DMS153 treated with DMSO at 0.1 percent for 48 hours (cell line): ENCODE data around the gene ASPSCR1.
A peak's percentile ranks its signal among the peaks of the same experiment; 100 is the strongest.
"Not testable (repeated sequence)": the region's sequence is repeated elsewhere in the genome, so short reads cannot be mapped to it uniquely, and the experiment has no call there.

Source experiments
- DNase-seq: peaks from one replicate; lab custom pipeline; 2025; ENCODE audit not compliant: unreplicated experiment; lab: John Stamatoyannopoulos, UW

ASPSCR1 gene

GRCh38 chr17:82037092-82037888, 59.9 kb downstream of the ASPSCR1 start, which contains the start of gene DCXR:
TSS of gene DCXR (minus strand) at chr17:82037697. CDS start at chr17:82037682, 15 bp downstream.
- peak; percentile 92 for DNase-seq

- no peak for DNase-seq
Observed at GRCh38 chr17:82037889-82038195, 60.4 kb downstream of the ASPSCR1 start.

DNA sequence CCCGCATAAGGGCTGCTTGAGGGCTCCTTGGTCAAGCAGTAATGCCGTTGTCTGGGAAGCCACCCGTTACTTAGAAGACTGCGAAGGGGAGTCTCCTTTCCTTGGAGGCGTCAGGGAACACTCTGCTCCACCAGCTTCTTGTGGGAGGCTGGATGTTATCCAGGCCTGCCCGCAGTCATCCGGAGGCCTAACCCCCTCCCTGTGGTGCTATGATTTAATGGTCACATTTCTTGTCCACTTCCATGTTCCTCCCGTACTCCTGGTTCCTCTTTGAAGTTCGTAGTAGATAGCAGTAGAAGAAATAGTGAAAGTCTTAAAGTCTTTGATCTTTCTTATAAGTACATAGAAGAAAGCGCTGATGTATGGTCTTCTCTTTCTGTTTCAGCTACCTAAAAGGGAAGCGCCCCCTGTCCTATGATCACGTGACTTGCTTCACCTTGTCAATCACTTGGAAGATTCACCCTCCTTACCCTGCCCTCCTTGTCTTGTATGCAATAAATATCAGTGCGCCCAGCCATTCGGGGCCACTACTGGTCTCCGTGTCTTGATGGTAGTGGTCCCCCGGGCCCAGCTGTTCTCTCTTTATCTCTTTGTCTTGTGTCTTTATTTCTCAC, 61.5 kb downstream of the ASPSCR1 start:
- not testable (repeated sequence) for DNase-seq

DNA sequence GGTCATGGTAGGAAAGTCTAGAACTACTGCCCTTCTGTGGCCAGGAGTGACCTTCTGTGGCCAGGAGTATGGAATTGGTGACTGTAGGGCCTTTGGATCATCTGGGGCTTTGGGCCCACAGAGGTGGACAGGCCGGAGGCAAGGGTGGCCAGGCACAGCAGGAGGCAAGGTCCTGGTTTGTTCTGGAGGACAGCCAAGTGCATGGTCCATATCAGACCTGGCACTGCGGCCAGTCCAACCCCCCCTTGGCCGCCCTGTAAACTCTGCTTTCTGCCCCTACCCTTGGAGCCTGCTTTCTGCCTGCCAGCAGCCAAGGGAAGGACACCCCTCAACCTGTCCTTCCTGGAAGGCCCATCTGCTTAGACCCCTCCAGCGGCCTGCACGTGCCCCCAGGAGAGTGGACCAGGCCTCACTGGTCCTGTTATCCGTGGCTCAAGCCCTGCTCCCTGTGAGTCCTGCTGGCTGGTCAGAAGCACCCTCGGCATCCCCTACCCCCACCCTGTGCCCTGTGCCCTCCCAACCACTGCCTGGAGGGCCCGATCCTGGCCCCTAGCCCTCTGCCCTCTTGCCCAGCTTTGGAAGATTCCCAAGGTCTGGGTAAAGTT, 62.4 kb downstream of the ASPSCR1 start:
- DNase-seq, result no peak

- no peak for DNase-seq
Observed at GRCh38 chr17:82041144-82041814, 63.9 kb downstream of the ASPSCR1 start.

GRCh38 chr17:82042649-82043048, 65.2 kb downstream of the ASPSCR1 start:
- DNase-seq, result no peak

DNA sequence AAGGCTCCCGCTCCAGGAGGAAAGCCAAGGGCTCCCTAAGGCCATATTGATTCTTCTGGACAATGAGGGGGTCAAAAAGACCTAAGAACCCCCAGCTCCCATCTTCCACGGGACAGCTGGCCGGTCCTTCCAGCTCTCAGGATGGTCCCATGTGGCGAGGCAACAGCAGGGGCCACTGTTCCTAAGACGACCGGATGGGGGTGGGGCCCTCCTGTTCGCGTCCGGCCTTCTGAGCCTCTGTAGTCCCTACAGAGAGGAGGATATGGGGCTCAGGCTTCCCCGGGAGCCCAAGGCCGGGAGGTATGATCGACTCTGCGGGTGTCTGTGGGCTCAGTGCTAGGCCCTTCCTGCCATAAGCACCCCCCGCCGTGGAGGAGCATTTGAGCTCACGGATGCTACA, 66.1 kb downstream of the ASPSCR1 start:
- DNase-seq, result no peak

- DNase-seq, result no peak
Observed at GRCh38 chr17:82045936-82046484, 68.6 kb downstream of the ASPSCR1 start.

DNA sequence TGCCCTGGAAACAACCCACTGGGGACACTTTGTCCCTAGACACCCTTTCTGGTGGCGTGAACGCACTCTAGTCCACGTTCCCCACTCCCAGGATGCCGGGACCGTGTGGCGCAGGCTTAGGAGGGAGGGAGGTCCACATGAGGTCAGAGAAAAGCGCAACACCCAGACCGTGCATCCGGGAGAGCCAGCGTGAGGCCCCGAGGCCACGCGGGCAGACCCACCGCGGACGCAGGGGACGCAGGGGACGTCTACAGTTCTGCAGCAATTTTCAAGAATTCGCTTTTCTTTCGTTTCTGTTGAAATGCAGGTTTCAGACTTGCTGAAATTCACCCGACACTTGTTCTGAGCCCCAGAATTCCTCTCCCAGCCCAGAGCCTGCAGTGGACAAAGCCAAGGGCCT, 69.5 kb downstream of the ASPSCR1 start:
- no peak for DNase-seq

DNA sequence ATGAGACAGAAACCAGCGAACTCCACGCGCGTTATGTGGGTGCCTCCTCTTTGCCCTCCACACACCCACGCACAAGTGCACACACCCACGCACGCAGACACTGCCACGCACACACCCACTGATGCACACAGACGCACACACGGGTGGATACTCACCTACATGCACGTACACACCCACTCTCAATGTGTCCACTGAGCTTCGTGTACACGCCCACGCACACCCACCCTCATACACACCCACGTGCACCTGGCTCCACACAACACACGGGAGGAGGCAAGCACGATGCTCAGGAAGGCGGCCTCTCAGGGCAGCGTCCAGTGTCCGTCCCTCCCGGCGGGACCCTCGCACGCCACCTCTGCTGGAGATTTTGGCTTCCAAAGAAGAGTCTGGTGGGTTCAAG, 70.0 kb downstream of the ASPSCR1 start:
- DNase-seq, result no peak

DNA sequence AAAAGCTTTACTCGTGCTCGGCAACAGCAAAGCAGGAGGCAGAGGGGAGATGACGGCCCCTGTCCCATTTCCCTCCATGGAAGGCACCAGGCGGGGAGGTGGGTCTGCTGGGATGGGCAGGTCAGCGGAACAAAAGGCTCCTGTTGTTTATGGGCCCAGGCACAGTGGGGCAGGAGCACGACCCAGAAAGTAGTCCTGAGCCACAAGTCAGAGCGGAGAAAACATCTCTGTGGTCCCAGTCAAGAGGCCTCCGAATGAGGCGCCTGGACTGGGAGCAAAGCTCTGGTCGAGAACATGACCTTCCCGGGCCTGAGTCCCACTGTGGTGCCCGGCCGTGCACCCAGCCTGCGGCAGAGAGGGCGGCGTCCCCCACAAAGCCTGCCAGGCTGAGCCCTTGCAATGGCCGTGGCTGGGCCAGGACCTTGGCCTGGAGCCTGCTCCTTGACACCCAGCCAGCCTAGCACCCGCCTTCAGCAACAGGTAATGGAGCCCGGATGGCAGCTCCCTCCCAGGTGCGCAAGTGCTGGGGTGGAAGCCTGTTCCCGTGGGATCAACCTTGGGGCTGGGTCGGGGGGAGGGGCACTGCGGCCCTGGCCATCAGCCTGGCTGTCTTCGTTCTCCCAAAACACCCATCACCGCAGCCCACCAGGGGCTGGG, 70.6 kb downstream of the ASPSCR1 start:
- DNase-seq, result no peak

DNA sequence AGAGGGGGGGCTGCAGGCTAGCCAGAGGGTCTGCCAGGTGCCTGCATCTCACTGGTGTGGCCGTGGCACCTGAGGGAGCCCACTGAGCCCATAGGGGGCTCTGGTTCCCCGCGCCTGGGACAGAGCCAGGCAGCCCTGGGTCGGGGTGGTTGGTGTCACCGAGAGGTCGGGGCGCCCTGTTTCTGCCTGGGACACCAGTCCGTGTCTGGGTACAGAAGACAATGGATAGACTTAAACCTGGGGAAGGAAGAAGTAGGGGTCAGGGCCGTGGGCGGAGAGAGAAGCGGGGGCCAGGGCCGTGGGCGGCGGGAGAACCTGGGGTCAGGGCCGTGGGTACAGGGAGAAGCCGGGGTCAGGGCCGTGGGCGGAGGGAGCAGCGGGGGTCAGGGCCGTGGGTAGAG, 71.1 kb downstream of the ASPSCR1 start:
- no peak for DNase-seq

DNA sequence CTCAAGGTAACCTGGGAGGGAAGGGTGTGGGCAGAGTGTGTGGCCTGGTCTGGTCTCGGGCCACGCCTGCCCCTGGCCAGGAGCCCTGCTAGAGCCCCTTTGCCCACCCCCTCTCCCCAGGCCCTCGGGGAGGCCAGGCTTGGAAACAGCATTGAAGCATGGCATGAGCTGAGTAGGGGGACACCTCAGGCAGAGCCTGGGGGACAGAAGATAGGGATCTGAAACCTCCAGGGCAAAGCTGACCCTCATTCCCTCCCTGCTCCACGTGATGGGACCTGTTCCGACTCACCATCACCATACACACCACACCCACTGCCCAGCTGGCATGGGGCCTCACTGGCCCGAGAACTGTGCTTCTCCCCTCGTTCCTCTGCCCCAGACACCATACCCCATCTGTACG, 71.7 kb downstream of the ASPSCR1 start:
- no peak for DNase-seq

- DNase-seq, result no peak
Observed at GRCh38 chr17:82049521-82049971, 72.1 kb downstream of the ASPSCR1 start.

- no peak for DNase-seq
Observed at GRCh38 chr17:82050152-82050760, 72.8 kb downstream of the ASPSCR1 start.

DNA sequence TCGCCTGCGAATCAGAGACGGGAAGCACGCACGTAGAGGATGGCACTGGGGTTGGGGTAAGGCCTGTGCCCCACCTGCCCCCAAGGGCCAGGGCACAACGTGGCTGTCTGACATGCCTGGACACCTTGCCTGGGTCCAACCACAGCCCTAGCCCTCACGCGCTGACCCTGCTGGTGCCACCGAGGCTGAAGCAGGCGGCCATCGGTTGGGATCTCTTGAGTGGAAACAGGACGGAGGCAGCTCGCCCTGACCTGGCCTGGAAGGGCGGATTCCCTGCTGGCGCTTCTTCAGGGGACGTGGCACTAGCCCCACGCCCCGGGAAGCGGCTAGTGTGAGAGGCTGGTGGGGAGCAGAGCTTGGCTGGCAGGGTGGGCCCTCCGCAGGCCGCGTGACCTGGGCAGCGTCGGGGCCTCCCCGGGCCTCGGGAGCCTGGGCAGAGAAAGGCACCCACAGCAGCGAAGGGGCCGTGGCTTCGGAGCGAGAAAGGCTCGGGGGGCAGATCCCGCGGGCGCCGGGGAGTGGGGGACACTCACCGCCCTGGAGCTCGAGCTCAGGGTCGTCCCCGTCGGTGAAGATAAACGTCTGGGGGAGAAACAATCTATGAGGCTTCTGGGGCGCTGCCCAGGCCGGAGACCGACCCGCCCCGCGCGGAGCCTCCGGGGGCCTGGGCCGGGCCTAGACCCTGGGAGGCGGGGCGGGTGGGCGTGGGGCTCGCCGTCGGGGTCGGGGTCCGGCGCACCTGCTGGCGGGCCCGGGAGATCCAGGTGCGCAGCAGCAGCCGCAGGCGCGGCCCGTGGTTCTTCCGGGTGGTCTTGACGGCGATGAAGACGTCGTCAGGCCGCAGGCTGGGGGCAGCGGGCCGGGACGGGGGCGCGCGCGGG, 73.6 kb downstream of the ASPSCR1 start:
- DNase-seq, result no peak

GRCh38 chr17:82051776-82052637, 74.6 kb downstream of the ASPSCR1 start, which contains the start of the genes GPS1 and RFNG:
TSS of gene GPS1 (plus strand) at chr17:82051898. CDS start at chr17:82051932, 34 bp downstream.
TSS of gene RFNG (minus strand) at chr17:82051811. CDS start at chr17:82051766, 45 bp downstream.
- DNase-seq, result peak; percentile 23

DNA sequence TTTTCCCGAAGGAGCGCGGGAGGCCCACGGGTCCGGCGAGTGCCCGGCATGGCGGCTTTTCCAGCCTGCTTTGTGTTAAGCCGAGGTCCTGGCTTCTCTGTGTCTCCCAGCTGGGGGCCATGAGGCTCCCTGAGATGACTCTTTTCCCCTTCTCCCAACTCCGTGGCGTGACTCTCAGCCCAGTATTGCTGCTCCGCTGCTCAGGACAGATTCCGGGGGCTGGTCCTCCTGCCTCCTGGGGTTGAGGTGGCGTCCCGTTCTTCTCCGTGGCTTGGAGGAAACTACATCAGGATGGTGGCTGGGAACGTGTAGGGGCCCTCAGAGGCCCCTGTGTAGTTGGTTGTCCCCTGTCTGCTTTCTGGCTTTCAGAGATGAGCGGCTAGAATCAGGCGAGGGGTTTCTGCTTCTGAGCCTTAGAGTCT, 75.2 kb downstream of the ASPSCR1 start:
- DNase-seq, result no peak
